Neural progenitor cell (in vitro differentiated cells): ENCODE measurements around the gene PMPCA. TPM values are rescaled to one million over a fixed set of nuclear protein-coding genes. Genes with fewer than 3 reads are reported as not detected.
A peak's percentile ranks its signal among the peaks of the same experiment; 100 is the strongest.

Experiments
- DNase-seq: peaks from one replicate; pipeline ENCODE4 v3.0.0-alpha.2; 2016; ENCODE audit warnings: low spot score
- H2AFZ ChIP-seq: fragments of 200-600 bp; sonication (generic); replicated peaks from 2 replicates; pipeline ENCODE4 v1.6.1; 2016; ENCODE audit warnings: antibody characterized with exemption
- H3F3A ChIP-seq: fragments of 200-600 bp; sonication (generic); 2 replicates; pipeline ENCODE4 v1.6.1; 2016; ENCODE audit warnings: antibody characterized with exemption, low read depth
- H3K27ac ChIP-seq: fragments of 200-600 bp; sonication (generic); 2 replicates; pipeline ENCODE4 v1.5.1; 2016; ENCODE audit warnings: mild to moderate bottlenecking
- H3K27me3 ChIP-seq: fragments of 200-600 bp; sonication (generic); 2 replicates; pipeline ENCODE4 v1.6.1; 2016; ENCODE audit warnings: mild to moderate bottlenecking, moderate library complexity
- H3K36me3 ChIP-seq: fragments of 200-600 bp; sonication (generic); 2 replicates; pipeline ENCODE4 v1.5.1; 2016
- H3K4me1 ChIP-seq: fragments of 200-600 bp; sonication (generic); 2 replicates; pipeline ENCODE4 v1.6.1; 2016; ENCODE audit warnings: mixed run types
- H3K4me2 ChIP-seq: fragments of 200-600 bp; sonication (generic); 2 replicates; pipeline ENCODE4 v1.6.1; 2016
- H3K4me3 ChIP-seq: fragments of 200-600 bp; sonication (generic); 2 replicates; pipeline ENCODE4 v1.5.1; 2016
- H3K79me2 ChIP-seq: fragments of 200-600 bp; sonication (generic); 2 replicates; pipeline ENCODE4 v1.6.1; 2016; ENCODE audit warnings: low read depth
- H3K9ac ChIP-seq: fragments of 200-600 bp; sonication (generic); 2 replicates; pipeline ENCODE4 v1.6.1; 2016
- H3K9me3 ChIP-seq: fragments of 200-600 bp; sonication (generic); 2 replicates; pipeline ENCODE4 v1.5.1; 2016; ENCODE audit warnings: low read depth
- H4K20me1 ChIP-seq: fragments of 200-600 bp; sonication (generic); 2 replicates; pipeline ENCODE4 v1.6.1; 2016; ENCODE audit warnings: low read depth
- H3K27ac Mint-ChIP-seq: 3 replicates; pipeline ENCODE4 v1.8.0; 2021; ENCODE audit warnings: mixed read lengths
- H3K27me3 Mint-ChIP-seq: 2 replicates; pipeline ENCODE4 v1.8.0; 2022; ENCODE audit warnings: low read depth, mild to moderate bottlenecking, inconsistent platforms, moderate library complexity, mixed read lengths; ENCODE audit not compliant: insufficient read depth
- H3K36me3 Mint-ChIP-seq: 3 replicates; pipeline ENCODE4 v1.8.0; 2021; ENCODE audit warnings: mixed read lengths
- H3K4me1 Mint-ChIP-seq: 3 replicates; pipeline ENCODE4 v1.8.0; 2021; ENCODE audit warnings: mixed read lengths
- H3K4me3 Mint-ChIP-seq: 3 replicates; pipeline ENCODE4 v1.8.0; 2021; ENCODE audit warnings: mild to moderate bottlenecking, moderate library complexity, mixed read lengths
- H3K9me3 Mint-ChIP-seq: 3 replicates; pipeline ENCODE4 v1.8.0; 2020; ENCODE audit warnings: mixed read lengths
- CTCF ChIP-seq: fragments of 200-600 bp; sonication (generic); IDR thresholded peaks from 2 replicates; pipeline ENCODE4 v1.5.1; 2017; ENCODE audit warnings: antibody characterized with exemption, mild to moderate bottlenecking
- EZH2 ChIP-seq: fragments of 200-600 bp; sonication (generic); IDR thresholded peaks from 2 replicates; pipeline ENCODE4 v1.6.1; 2017; ENCODE audit warnings: antibody characterized with exemption, mild to moderate bottlenecking, moderate library complexity
- EZH2phosphoT487 ChIP-seq: fragments of 200-600 bp; sonication (generic); IDR thresholded peaks from 2 replicates; pipeline ENCODE4 v1.6.1; 2017; ENCODE audit warnings: antibody characterized with exemption
- total RNA-seq: library from RNA; depleted of rRNA; stranded (reverse); fragments of >200 nt; gene quantifications from 2 replicates; pipeline ENCODE4 v1.2.3, GENCODE V29; 2015; ENCODE audit warnings: low replicate concordance

The PMPCA gene
- total RNA-seq, 1 donor from 2014 or later, result 51.3 TPM

GRCh38 chr9:136372561-136373299 is 37.7 kb upstream of the PMPCA start:
- H3F3A ChIP-seq, result no peaks in the 10 kb centered on the region
- H3K9ac ChIP-seq, result no peak overlapping the region
- H2AFZ ChIP-seq, result no peak overlapping the region
- no peak overlapping the region for H3K4me3 ChIP-seq
- no peaks in the 10 kb centered on the region for H3K36me3 ChIP-seq
- peak; percentile 36 for DNase-seq
- Mint-ChIP-seq H3K27me3 (no peaks in the 10 kb centered on the region), H3K36me3 (no peaks in the 10 kb centered on the region), H3K4me3 (no peak overlapping the region), H3K4me1 (peaks cover 6% of the 10 kb centered on the region), H3K27ac (peak overlapping the region; percentile 87), H3K9me3 (no peaks in the 10 kb centered on the region)
- H3K27me3 ChIP-seq, result no peaks in the 10 kb centered on the region
- no peak overlapping the region for H3K4me2 ChIP-seq
- H3K27ac ChIP-seq, result no peak overlapping the region
- no peaks in the 10 kb centered on the region for H4K20me1 ChIP-seq
- H3K79me2 ChIP-seq, result no peaks in the 10 kb centered on the region
- no peaks in the 10 kb centered on the region for H3K4me1 ChIP-seq
- TF ChIP-seq EZH2phosphoT487, result no peak
- no peak for TF ChIP-seq CTCF
- TF ChIP-seq EZH2, result no peak
- H3K9me3 ChIP-seq, result no peaks in the 10 kb centered on the region

- no peaks in the 10 kb centered on the region for H3K36me3 Mint-ChIP-seq
- Histone ChIP-seq H3F3A (no peaks in the 10 kb centered on the region), H2AFZ (no peak within 1 kb of the TSS), H3K36me3 (no peaks in the 10 kb centered on the region), H3K4me3 (no peak within 1 kb of the TSS), H3K4me2 (no peak within 1 kb of the TSS), H3K27me3 (no peaks in the 10 kb centered on the region), H4K20me1 (no peaks in the 10 kb centered on the region), H3K9ac (no peak within 1 kb of the TSS), H3K4me1 (no peaks in the 10 kb centered on the region), H3K27ac (no peak within 1 kb of the TSS), H3K79me2 (no peaks in the 10 kb centered on the region), H3K9me3 (no peaks in the 10 kb centered on the region)
- H3K9me3 Mint-ChIP-seq, result no peaks in the 10 kb centered on the region
- H3K27me3 Mint-ChIP-seq, result no peaks in the 10 kb centered on the region
- DNase-seq, result no peak
- TF ChIP-seq EZH2phosphoT487 (no peak), CTCF (no peak), EZH2 (no peak)
- H3K4me1 Mint-ChIP-seq, result peaks cover 6% of the 10 kb centered on the region
- H3K4me3 Mint-ChIP-seq, result no peak within 1 kb of the TSS
- H3K27ac Mint-ChIP-seq, result peak within 1 kb of the TSS; percentile 87
Measured at GRCh38 chr9:136373300-136374182, 36.9 kb upstream of the PMPCA start, which contains the start of gene CARD9. CARD9 (minus strand) TSS chr9:136373669; CDS start chr9:136372078, 1,591 bp downstream.

- H3K36me3 Mint-ChIP-seq, result no peaks in the 10 kb centered on the region
- H4K20me1 ChIP-seq, result no peaks in the 10 kb centered on the region
- no peaks in the 10 kb centered on the region for H3K4me1 ChIP-seq
- H3K9me3 Mint-ChIP-seq, result no peaks in the 10 kb centered on the region
- H3K79me2 ChIP-seq, result no peaks in the 10 kb centered on the region
- no peaks in the 10 kb centered on the region for H3F3A ChIP-seq
- H3K27me3 Mint-ChIP-seq, result no peaks in the 10 kb centered on the region
- H3K9ac ChIP-seq, result no peak overlapping the region
- H3K27me3 ChIP-seq, result no peaks in the 10 kb centered on the region
- H3K9me3 ChIP-seq, result no peaks in the 10 kb centered on the region
- TF ChIP-seq EZH2 (no peak), EZH2phosphoT487 (no peak), CTCF (no peak)
- H3K27ac Mint-ChIP-seq, result no peak overlapping the region
- no peak overlapping the region for H3K4me3 Mint-ChIP-seq
- H3K4me2 ChIP-seq, result no peak overlapping the region
- H2AFZ ChIP-seq, result no peak overlapping the region
- H3K27ac ChIP-seq, result no peak overlapping the region
- no peaks in the 10 kb centered on the region for H3K36me3 ChIP-seq
- H3K4me1 Mint-ChIP-seq, result peaks cover 6% of the 10 kb centered on the region
- DNase-seq, result no peak
- no peak overlapping the region for H3K4me3 ChIP-seq
Measured at GRCh38 chr9:136374183-136374575, 36.3 kb upstream of the PMPCA start.
